Osteoblast (primary cell): ENCODE data around the gene AK8. TPM values are rescaled to one million over a fixed set of nuclear protein-coding genes. Genes with fewer than 3 reads are reported as not detected.

Source experiments
- DNase-seq: peaks from one replicate; pipeline ENCODE4 v3.0.0; 2011; ENCODE audit warnings: low spot score, mixed read lengths; ENCODE audit not compliant: insufficient read length; ENCODE audit errors: missing footprints
- H2AFZ ChIP-seq: 2 replicates; pipeline ENCODE4 v1.6.0; 2011; ENCODE audit warnings: mild to moderate bottlenecking, low read length
- H3K27ac ChIP-seq: 2 replicates; pipeline ENCODE4 v1.5.1; 2011; ENCODE audit warnings: mild to moderate bottlenecking, low read depth, low read length, moderate library complexity
- H3K27me3 ChIP-seq: 2 replicates; pipeline ENCODE4 v1.6.0; 2012; ENCODE audit warnings: mild to moderate bottlenecking, control low read depth, inconsistent platforms, low read length, moderate library complexity; ENCODE audit not compliant: insufficient read depth
- H3K36me3 ChIP-seq: 2 replicates; pipeline ENCODE4 v1.5.1; 2011; ENCODE audit warnings: mild to moderate bottlenecking, low read length, control low read depth, moderate library complexity; ENCODE audit not compliant: insufficient read depth
- H3K4me1 ChIP-seq: 2 replicates; pipeline ENCODE4 v1.5.1; 2011; ENCODE audit warnings: mild to moderate bottlenecking, low read length, control low read depth, moderate library complexity; ENCODE audit not compliant: insufficient read depth
- H3K4me2 ChIP-seq: 2 replicates; pipeline ENCODE4 v1.6.0; 2011; ENCODE audit warnings: mild to moderate bottlenecking, low read length; ENCODE audit not compliant: insufficient read depth
- H3K4me3 ChIP-seq: fragments of 200-600 bp; sonication (generic); 3 replicates; pipeline ENCODE4 v1.5.1; 2012; ENCODE audit warnings: mild to moderate bottlenecking, low read length, inconsistent platforms; ENCODE audit not compliant: insufficient read depth
- H3K79me2 ChIP-seq: 2 replicates; pipeline ENCODE4 v1.6.0; 2012; ENCODE audit warnings: mild to moderate bottlenecking, low read length, control low read depth, inconsistent platforms; ENCODE audit not compliant: insufficient read depth
- H3K9me3 ChIP-seq: 2 replicates; pipeline ENCODE4 v1.5.1; 2011; ENCODE audit warnings: low read depth, low read length, control low read depth
- H4K20me1 ChIP-seq: 2 replicates; pipeline ENCODE4 v1.6.0; 2012; ENCODE audit warnings: mild to moderate bottlenecking, low read length, control low read depth; ENCODE audit not compliant: insufficient read depth
- total RNA-seq: library from RNA; depleted of rRNA; stranded (reverse); fragments of >200 nt; gene quantifications from 2 replicates; pipeline ENCODE4 v1.2.3, GENCODE V29; 2012
- TF ChIP-seq, protein P1 (sequence below): IDR thresholded peaks from 2 replicates; pipeline ENCODE4 v1.5.1; 2011; ENCODE audit warnings: mild to moderate bottlenecking, low read depth, low read length, moderate library complexity; ENCODE audit errors: extremely low read depth

The AK8 gene
- total RNA-seq, 1 donor: 1.1 TPM

- H3K4me1 ChIP-seq: no peaks in the 10 kb centered on the region
- no peaks in the 10 kb centered on the region for H4K20me1 ChIP-seq
- no peaks in the 10 kb centered on the region for H3K9me3 ChIP-seq
- peak overlapping the region; percentile 88 for H2AFZ ChIP-seq
- no peak for DNase-seq
- no peaks in the 10 kb centered on the region for H3K36me3 ChIP-seq
- H3K27me3 ChIP-seq: peaks cover 7% of the 10 kb centered on the region
- no peak overlapping the region for H3K27ac ChIP-seq
- H3K4me2 ChIP-seq: peak overlapping the region; percentile 100
- H3K4me3 ChIP-seq: peak overlapping the region; percentile 99
- TF ChIP-seq, protein P1, sequence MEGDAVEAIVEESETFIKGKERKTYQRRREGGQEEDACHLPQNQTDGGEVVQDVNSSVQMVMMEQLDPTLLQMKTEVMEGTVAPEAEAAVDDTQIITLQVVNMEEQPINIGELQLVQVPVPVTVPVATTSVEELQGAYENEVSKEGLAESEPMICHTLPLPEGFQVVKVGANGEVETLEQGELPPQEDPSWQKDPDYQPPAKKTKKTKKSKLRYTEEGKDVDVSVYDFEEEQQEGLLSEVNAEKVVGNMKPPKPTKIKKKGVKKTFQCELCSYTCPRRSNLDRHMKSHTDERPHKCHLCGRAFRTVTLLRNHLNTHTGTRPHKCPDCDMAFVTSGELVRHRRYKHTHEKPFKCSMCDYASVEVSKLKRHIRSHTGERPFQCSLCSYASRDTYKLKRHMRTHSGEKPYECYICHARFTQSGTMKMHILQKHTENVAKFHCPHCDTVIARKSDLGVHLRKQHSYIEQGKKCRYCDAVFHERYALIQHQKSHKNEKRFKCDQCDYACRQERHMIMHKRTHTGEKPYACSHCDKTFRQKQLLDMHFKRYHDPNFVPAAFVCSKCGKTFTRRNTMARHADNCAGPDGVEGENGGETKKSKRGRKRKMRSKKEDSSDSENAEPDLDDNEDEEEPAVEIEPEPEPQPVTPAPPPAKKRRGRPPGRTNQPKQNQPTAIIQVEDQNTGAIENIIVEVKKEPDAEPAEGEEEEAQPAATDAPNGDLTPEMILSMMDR: no peak
- no peaks in the 10 kb centered on the region for H3K79me2 ChIP-seq
Measured at GRCh38 chr9:132770770-132771310, 107.2 kb downstream of the AK8 start.

GRCh38 chr9:132769906-132770769 lies 107.9 kb downstream of the AK8 start:
- DNase-seq: peak; percentile 96
- TF ChIP-seq, protein P1: no peak
- Histone ChIP-seq H3K27ac (peak overlapping the region; percentile 94), H2AFZ (peak overlapping the region; percentile 88), H3K4me1 (no peaks in the 10 kb centered on the region), H3K9me3 (no peaks in the 10 kb centered on the region), H3K79me2 (no peaks in the 10 kb centered on the region), H4K20me1 (no peaks in the 10 kb centered on the region), H3K27me3 (peaks cover 7% of the 10 kb centered on the region), H3K36me3 (no peaks in the 10 kb centered on the region), H3K4me3 (peak overlapping the region; percentile 99), H3K4me2 (peak overlapping the region; percentile 100)

GRCh38 chr9:132768932-132769905 lies 108.9 kb downstream of the AK8 start:
- H3K27ac ChIP-seq: peak overlapping the region; percentile 94
- TF ChIP-seq, protein P1: peak; percentile 46
- peak overlapping the region; percentile 99 for H3K4me3 ChIP-seq

More at GRCh38 chr9:132768932-132769905, 108.9 kb downstream of the AK8 start:
- Histone ChIP-seq H3K79me2 (no peaks in the 10 kb centered on the region), H3K4me1 (no peaks in the 10 kb centered on the region), H4K20me1 (no peaks in the 10 kb centered on the region), H3K27me3 (peaks cover 7% of the 10 kb centered on the region), H3K4me2 (peak overlapping the region; percentile 100), H3K9me3 (no peaks in the 10 kb centered on the region), H2AFZ (peak overlapping the region; percentile 88), H3K36me3 (no peaks in the 10 kb centered on the region)
- DNase-seq: peak; percentile 88
